GM12891 (cell line): ENCODE measurements around the gene ARPP21.

ENCODE experiments used
- DNase-seq: peaks from one replicate; pipeline ENCODE4 v3.0.0; 2011; ENCODE audit warnings: low spot score; ENCODE audit not compliant: insufficient read length
- FAIRE-seq: peaks from 2 replicates; lab custom pipeline; 2011; peaks lifted over from hg19 to GRCh38; lab: Jason Lieb, UNC
- PAX5 ChIP-seq: IDR thresholded peaks from 2 replicates; pipeline ENCODE4 v1.6.1; 2011; ENCODE audit warnings: low read length, moderate library complexity, mild to moderate bottlenecking; ENCODE audit not compliant: insufficient read depth, severe bottlenecking
- POLR2A ChIP-seq: IDR thresholded peaks from 2 replicates; pipeline ENCODE4 v1.6.1; 2011; ENCODE audit warnings: low read depth, low read length, control low read depth
- POLR2AphosphoS5 ChIP-seq: IDR thresholded peaks from 2 replicates; pipeline ENCODE4 v1.6.1; 2011; ENCODE audit warnings: low read depth, low read length, control low read depth
- POU2F2 ChIP-seq: IDR thresholded peaks from 2 replicates; pipeline ENCODE4 v1.6.1; 2011; ENCODE audit warnings: low read depth, mild to moderate bottlenecking, control low read depth, low read length, moderate library complexity
- SPI1 ChIP-seq: IDR thresholded peaks from 2 replicates; pipeline ENCODE4 v1.6.1; 2011; ENCODE audit warnings: low read depth, low read length, control low read depth
- TAF1 ChIP-seq: IDR thresholded peaks from 2 replicates; pipeline ENCODE4 v1.6.1; 2011; ENCODE audit warnings: low read depth, low read length, control low read depth

Gene ARPP21

DNA sequence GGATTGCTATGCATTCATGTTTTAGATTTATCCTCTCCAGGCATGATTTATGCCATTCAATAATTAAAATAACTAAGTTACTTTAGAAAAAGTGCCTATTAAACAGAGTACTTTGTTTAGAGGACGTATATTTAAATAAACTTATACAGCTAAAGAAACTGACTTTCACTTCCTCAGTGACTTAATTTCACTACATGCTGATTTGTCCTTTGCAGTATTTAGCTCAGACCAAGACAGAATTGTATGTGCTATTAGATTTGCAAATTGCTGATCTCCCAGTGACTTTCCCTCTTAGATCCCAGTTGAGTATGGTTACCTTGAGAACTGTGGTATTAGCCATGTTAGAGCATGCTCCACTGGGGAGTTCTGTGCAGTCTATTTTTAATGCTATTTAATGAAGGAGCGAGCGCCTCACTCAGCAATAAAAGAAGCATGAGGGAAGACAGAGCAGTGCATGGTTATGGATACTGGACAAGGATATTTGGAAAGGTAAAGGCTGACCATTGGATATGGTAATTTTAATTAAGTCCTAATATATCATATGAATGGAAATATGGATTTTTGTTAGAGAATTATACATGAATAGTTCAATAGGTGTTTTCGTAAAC lies 2.7 kb downstream of the ARPP21 start:
- no peak for FAIRE-seq
- TF ChIP-seq PAX5 (no peak), SPI1 (peak; percentile 74)
- no peak for DNase-seq

DNA sequence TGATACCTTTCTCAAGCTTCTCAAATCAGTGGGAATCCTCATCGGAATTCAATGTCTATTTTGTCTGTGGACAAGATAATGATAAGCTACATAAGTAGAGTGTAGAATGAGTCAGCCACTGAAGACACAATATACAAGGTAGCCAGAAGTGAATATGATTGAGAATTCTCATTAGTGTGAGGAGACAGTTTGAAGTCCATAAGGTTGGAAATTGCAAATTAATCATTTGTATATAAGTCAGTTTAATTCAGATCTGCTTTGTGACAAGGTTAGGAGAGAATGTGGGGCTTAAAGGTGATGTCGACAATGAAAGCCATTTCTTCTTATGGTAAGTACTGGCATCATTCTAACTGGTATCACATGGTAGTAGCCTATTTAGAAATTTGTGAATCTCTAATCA lies 4.2 kb downstream of the ARPP21 start:
- no peak for FAIRE-seq
- TF ChIP-seq TAF1, result no peak
- TF ChIP-seq POU2F2, result no peak
- no peak for TF ChIP-seq POLR2A
- TF ChIP-seq PAX5, result no peak
- TF ChIP-seq SPI1, result no peak
- no peak for TF ChIP-seq POLR2AphosphoS5
- DNase-seq, result no peak

DNA sequence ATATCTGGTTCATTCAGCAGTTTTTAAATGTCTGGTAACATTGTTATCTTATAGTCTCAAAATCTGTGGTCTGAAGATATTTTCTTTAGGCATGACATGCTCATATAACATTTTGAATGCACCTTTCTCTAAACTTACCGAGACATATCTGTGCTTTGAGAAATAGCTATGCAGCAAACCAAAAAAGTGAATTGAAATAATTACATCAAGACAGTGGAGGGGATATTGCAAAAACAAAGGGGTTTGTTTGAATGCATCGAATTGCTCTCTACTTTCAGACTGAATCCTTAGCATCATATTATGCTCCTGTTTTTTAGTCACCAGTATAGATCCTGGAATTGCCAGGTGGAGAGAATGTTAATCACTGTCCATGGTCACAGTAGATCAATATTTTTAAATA lies 5.1 kb downstream of the ARPP21 start:
- TF ChIP-seq PAX5, result no peak
- TF ChIP-seq SPI1, result no peak
- DNase-seq, result no peak
- FAIRE-seq, result no peak

DNA sequence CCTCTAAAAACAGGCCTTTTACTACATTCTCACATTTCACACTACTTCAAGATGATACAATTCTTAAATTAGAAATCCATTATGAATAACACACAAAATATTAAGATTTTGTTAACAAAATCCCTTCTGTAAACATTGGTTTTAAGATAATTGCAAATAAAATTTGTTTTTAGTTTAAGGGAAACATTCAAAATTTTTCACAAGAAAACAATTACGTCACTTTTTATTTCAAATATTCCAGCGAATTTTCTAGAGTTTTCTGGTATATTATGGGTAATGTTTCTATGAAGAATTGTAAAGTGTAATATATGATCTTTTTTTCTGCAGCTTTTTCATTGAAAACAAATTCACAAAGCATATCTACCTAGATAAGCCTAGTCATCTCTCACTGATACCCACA lies 5.9 kb downstream of the ARPP21 start:
- TF ChIP-seq SPI1 (no peak), PAX5 (no peak), TAF1 (no peak), POLR2A (no peak), POU2F2 (no peak), POLR2AphosphoS5 (no peak)
- FAIRE-seq (no peak), DNase-seq (no peak)

DNA sequence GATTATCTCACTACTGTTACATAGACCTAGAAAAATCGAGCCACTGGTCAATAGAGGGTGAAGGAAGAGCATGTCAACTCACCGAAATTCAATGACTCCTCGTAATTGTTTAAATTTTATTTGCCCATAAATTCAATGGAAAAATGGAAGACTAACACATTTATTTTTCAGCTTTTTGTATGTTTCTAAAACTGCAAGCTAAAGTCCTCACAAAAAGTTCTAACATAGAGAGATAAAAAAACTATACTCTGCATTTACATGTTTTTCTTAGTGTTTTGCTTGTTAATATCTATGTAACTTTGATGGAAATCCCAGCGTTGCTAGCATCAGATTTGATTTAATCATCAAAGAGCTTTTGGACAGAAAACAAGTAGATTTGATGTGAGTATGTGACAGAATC lies 6.8 kb downstream of the ARPP21 start:
- FAIRE-seq, result no peak

DNA sequence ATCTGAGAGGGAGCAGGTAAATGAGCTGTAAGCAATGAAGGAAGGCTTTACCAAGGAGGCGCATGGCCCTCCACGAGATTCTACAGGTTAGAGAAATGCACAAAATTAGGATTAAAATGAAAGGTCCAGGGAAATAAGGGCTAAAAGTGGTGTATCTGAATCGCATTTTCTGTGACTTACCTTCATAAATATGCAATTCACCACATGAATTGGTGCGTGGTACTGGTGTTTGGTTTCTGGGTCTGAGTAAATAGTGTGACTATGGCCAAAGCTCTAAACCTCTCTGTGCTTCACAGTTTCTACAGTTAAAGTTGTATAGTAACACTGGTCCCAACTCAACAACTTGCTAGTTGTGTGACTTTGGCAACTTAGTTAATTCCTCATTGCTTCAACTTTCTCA lies 8.1 kb downstream of the ARPP21 start:
- FAIRE-seq (no peak), DNase-seq (no peak)
- no peak for TF ChIP-seq POLR2AphosphoS5
- TF ChIP-seq POU2F2, result no peak
- no peak for TF ChIP-seq PAX5
- no peak for TF ChIP-seq POLR2A
- TF ChIP-seq TAF1, result no peak
- no peak for TF ChIP-seq SPI1

More for the DNA sequence above, 6.8 kb downstream of the ARPP21 start:
- no peak for TF ChIP-seq POLR2AphosphoS5
- DNase-seq, result no peak

DNA sequence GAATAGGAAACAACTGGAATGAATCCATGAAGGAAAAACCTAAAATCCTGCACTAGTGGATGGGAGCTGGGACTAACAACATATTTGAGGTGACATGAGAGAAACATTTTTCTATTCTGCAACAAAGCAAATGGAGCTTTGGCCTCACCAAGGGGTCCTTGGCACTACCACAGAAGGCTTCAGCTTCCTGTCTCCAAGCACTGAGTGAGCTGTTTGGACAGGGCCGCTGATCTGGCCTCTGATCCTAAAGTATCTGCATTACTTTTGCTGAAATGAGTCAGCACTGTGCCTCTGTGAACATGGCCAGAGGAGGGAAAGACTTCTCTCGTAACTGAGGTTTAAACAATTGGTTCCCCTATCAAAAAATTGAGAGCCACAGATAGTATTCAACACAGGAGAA lies 9.0 kb downstream of the ARPP21 start:
- no peak for FAIRE-seq
- DNase-seq, result no peak
- TF ChIP-seq POLR2AphosphoS5 (no peak), SPI1 (no peak), PAX5 (no peak), POLR2A (no peak), TAF1 (no peak), POU2F2 (no peak)

DNA sequence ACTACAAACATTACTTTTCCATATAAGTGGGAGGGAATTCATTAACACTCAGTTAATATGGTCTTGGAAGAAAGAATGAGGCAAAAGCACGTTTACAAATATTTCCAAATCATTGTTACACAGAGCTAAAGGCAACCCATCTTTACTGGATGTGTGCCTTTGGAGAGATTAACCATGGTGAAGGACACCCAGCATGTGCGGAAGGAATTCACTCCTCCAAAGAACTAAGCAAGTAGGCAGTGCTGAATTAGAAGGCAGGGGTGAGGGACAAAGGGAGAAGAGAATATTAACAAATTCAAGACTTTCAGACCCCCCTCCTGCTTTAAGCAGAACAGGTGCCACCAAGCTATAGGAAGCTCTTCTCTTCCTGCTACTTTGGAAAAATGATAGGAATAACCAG lies 10.1 kb downstream of the ARPP21 start:
- TF ChIP-seq PAX5 (no peak), POU2F2 (no peak), SPI1 (no peak), POLR2AphosphoS5 (no peak)
- DNase-seq, result no peak
- no peak for FAIRE-seq

DNA sequence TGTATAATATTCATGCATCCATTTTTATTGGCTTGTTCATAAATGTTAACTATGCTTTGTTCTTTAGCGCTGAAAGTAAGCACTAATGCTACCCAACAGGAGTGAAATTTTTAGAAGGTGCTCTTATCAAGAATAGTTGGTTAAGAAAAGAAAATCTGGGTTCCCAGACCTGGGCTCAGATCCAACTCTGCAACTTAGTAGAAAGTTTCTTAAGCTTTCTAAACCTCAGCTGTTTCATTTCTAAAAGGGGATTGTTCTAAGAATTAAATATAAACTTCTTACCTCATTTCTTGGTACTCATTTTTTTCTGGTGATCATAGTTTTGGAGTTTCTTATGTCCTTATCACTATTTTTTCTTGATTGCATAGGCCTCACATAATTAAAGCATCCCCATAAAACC lies 12.1 kb downstream of the ARPP21 start:
- no peak for TF ChIP-seq POLR2AphosphoS5
- no peak for TF ChIP-seq SPI1
- TF ChIP-seq POU2F2, result no peak
- TF ChIP-seq TAF1, result no peak
- TF ChIP-seq POLR2A, result no peak
- TF ChIP-seq PAX5, result no peak
- FAIRE-seq (no peak), DNase-seq (no peak)

DNA sequence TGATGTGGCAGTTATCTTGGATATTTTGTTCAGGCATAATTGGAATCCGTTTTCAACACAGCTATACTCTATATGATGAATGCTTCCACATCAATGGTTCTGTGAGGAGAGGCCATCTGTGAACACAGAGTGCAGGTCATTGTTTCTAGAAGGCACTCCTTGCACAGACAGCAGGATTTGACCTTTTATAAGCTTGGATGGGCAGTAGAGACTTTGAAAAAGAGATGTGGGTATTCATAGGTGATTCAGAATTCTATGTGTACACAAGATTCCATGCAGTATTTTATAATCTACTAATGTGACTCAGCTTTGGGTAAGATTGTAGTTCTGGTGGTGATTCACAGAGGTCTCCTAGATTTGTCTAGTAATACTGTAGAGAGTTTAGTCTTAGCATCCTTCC lies 12.5 kb downstream of the ARPP21 start:
- no peak for TF ChIP-seq POLR2A
- no peak for TF ChIP-seq TAF1
- no peak for TF ChIP-seq POLR2AphosphoS5
- TF ChIP-seq PAX5, result no peak
- TF ChIP-seq POU2F2, result no peak
- TF ChIP-seq SPI1, result no peak
- DNase-seq, result no peak
- no peak for FAIRE-seq

DNA sequence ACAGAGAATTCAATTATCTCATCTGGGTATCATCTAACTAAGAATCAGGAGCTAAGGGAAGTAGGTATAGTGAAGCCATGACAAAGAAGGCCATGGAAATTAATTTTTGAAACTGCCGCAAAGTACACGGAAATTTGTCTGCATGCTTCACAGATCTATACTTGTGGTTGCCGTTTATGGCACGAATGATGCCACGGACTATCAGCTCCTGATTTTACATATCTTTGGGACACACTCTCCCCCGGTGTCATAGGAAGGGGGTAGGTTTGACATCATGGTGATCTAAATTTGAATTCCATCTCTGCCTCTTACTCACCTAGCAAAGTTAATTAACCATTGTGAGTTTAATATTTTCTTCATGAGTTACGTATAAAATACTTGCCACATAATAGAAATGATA lies 14.0 kb downstream of the ARPP21 start:
- DNase-seq (no peak), FAIRE-seq (no peak)

More for the DNA sequence above, 14.0 kb downstream of the ARPP21 start:
- TF ChIP-seq PAX5 (no peak), POLR2AphosphoS5 (no peak), SPI1 (no peak), POU2F2 (no peak), POLR2A (no peak), TAF1 (no peak)
